A549 treated with ZK216348 at 1 μM for 4 hours (cell line): ENCODE results near the gene OTOL1. TPM values are rescaled to one million over a fixed set of nuclear protein-coding genes. Genes with fewer than 3 reads are reported as not detected.

Experiments
- total RNA-seq: library from RNA; stranded (reverse); fragments of 200-300 nt; extraction: Qiagen RNA extraction; gene quantifications from 5 replicates; pipeline ENCODE4 v1.2.3, GENCODE V29; 2022; ENCODE audit warnings: low read depth

OTOL1 gene
- total RNA-seq = not detected in 5 replicates

GRCh38 chr3:161496508-161496907 lies at the start of gene OTOL1:
OTOL1 (plus strand) TSS chr3:161496808; CDS start chr3:161496808, 0 bp downstream.

Other genes starting within 250 kb of the OTOL1 start
- gene SPTSSB, start 125.3 kb upstream of the OTOL1 start, total RNA-seq = not detected in 5 replicates